GM19043 (cell line): Measurements from ENCODE around the gene FRYL.
A peak's percentile ranks its signal among the peaks of the same experiment; 100 is the strongest.
"Not testable (repeated sequence)": the region's sequence is repeated elsewhere in the genome, so short reads cannot be mapped to it uniquely, and the experiment has no call there.

Source experiments
- ATAC-seq: cut with Tn5 transposase; IDR thresholded peaks from one replicate; pipeline ENCODE4 v1.9.1; 2021; ENCODE audit warnings: low read depth; ENCODE audit not compliant: unreplicated experiment

The FRYL gene

GRCh38 chr4:48704091-48704802 is 75.8 kb downstream of the FRYL start:
- no peak for ATAC-seq

GRCh38 chr4:48699475-48699874 is 80.6 kb downstream of the FRYL start:
- ATAC-seq = no peak

- ATAC-seq = no peak
These were observed 81.8 kb downstream of the FRYL start for GRCh38 chr4:48698029-48698971.

- not testable (repeated sequence) for ATAC-seq
These were observed 82.6 kb downstream of the FRYL start for GRCh38 chr4:48697516-48697915.

GRCh38 chr4:48694824-48695223 is 85.3 kb downstream of the FRYL start:
- no peak for ATAC-seq

GRCh38 chr4:48693856-48694574 is 86.1 kb downstream of the FRYL start:
- no peak for ATAC-seq

- no peak for ATAC-seq
These were observed 87.2 kb downstream of the FRYL start for GRCh38 chr4:48692897-48693296.

GRCh38 chr4:48692044-48692443 is 88.0 kb downstream of the FRYL start:
- ATAC-seq = no peak

- no peak for ATAC-seq
These were observed 91.1 kb downstream of the FRYL start for GRCh38 chr4:48688953-48689352.

GRCh38 chr4:48687313-48688051 is 92.6 kb downstream of the FRYL start:
- ATAC-seq = no peak

- no peak for ATAC-seq
These were observed 93.7 kb downstream of the FRYL start for GRCh38 chr4:48686369-48686768.

GRCh38 chr4:48683784-48684666 is 96.1 kb downstream of the FRYL start:
- peak; percentile 86 for ATAC-seq

- not testable (repeated sequence) for ATAC-seq
These were observed 97.2 kb downstream of the FRYL start for GRCh38 chr4:48682870-48683269.

GRCh38 chr4:48681856-48682255 is 98.2 kb downstream of the FRYL start:
- ATAC-seq = no peak

- no peak for ATAC-seq
These were observed 99.1 kb downstream of the FRYL start for GRCh38 chr4:48680848-48681568.

- no peak for ATAC-seq
These were observed 106.5 kb downstream of the FRYL start for GRCh38 chr4:48673537-48673936.

- no peak for ATAC-seq
These were observed 109.5 kb downstream of the FRYL start for GRCh38 chr4:48670587-48670986.

- ATAC-seq = no peak
These were observed 111.0 kb downstream of the FRYL start for GRCh38 chr4:48669086-48669485.
